GM12878 (cell line): ENCODE data around the gene NDOR1.

ENCODE experiments used
- ASH2L ChIP-seq: fragments of 300-600, 200-600 bp; sonication (generic); IDR thresholded peaks from 2 replicates; pipeline ENCODE4 v1.6.1; 2017; ENCODE audit warnings: low read depth, mild to moderate bottlenecking, borderline replicate concordance
- BHLHE40 ChIP-seq, 2 experiments: fragments of 450-650 bp in 1 of 2; IDR thresholded peaks; 2 replicates each; pipeline ENCODE4 v1.6.1; 2011 to 2017; ENCODE audit warnings: low read depth in 2 of 2, borderline replicate concordance in 1 of 2, improper control_type of control experiment in 1 of 2, low read length in 1 of 2, mild to moderate bottlenecking in 1 of 2
- CBFB ChIP-seq: IDR thresholded peaks from 2 replicates; pipeline ENCODE4 v1.6.1; 2016; ENCODE audit warnings: antibody characterized with exemption, low read depth
- CTCF ChIP-seq, 3 experiments: IDR thresholded peaks in 2 of 3; conservative IDR thresholded peaks in 1 of 3; 2 replicates each; pipeline ENCODE4 v1.5.1; 2011; ENCODE audit warnings: low read depth in 3 of 3, low read length in 3 of 3, mild to moderate bottlenecking in 3 of 3, control low read depth in 2 of 3, moderate library complexity in 2 of 3, inconsistent platforms in 1 of 3, mixed read lengths in 1 of 3; ENCODE audit not compliant: control insufficient read depth in 2 of 3, insufficient read depth in 1 of 3; ENCODE audit errors: extremely low read depth in 1 of 3
- EP300 ChIP-seq, 2 experiments: fragments of 150-350 bp in 1 of 2; IDR thresholded peaks; 2 replicates each; pipeline ENCODE4 v1.6.1; 2011 to 2012; ENCODE audit warnings: low read depth in 2 of 2, low read length in 2 of 2, borderline replicate concordance in 1 of 2, improper control_type of control experiment in 1 of 2, inconsistent platforms in 1 of 2; ENCODE audit not compliant: control insufficient read depth in 1 of 2
- POLR2A ChIP-seq: IDR thresholded peaks from 2 replicates; pipeline ENCODE4 v1.6.1; 2011; ENCODE audit warnings: low read depth, mild to moderate bottlenecking, low read length
- SREBF1 ChIP-seq: IDR thresholded peaks from 2 replicates; pipeline ENCODE4 v1.6.1; 2012; ENCODE audit warnings: mild to moderate bottlenecking, low read length
- ZNF24 ChIP-seq: fragments of 450-650 bp; IDR thresholded peaks from 2 replicates; pipeline ENCODE4 v1.6.1; 2017; ENCODE audit warnings: antibody characterized with exemption, mild to moderate bottlenecking

GRCh38 chr9:137251194-137251461, 45.6 kb downstream of the NDOR1 start, which contains the start of gene STPG3:
- TF ChIP-seq CBFB (no peak), CTCF (IDR thresholded peaks at IDR 0.05 in 2 of 3, conservative IDR thresholded peaks at IDR 0.05 in 1 of 3; ENCODE audit: control insufficient read depth in 2 of 3, extremely low read depth in 1 of 3, insufficient read depth in 1 of 3, low read depth in 3 of 3, low read length in 3 of 3) (no peak), BHLHE40 (IDR thresholded peaks at IDR 0.05; ENCODE audit: borderline replicate concordance in 1 of 2, low read depth in 2 of 2, low read length in 1 of 2) (no peak), ASH2L (no peak), ZNF24 (no peak), POLR2A (no peak), EP300 (IDR thresholded peaks at IDR 0.05; ENCODE audit: borderline replicate concordance in 1 of 2, control insufficient read depth in 1 of 2, low read depth in 2 of 2, low read length in 2 of 2) (no peak), SREBF1 (no peak)
